ENCODE results near the gene ZNF23.

DNA sequence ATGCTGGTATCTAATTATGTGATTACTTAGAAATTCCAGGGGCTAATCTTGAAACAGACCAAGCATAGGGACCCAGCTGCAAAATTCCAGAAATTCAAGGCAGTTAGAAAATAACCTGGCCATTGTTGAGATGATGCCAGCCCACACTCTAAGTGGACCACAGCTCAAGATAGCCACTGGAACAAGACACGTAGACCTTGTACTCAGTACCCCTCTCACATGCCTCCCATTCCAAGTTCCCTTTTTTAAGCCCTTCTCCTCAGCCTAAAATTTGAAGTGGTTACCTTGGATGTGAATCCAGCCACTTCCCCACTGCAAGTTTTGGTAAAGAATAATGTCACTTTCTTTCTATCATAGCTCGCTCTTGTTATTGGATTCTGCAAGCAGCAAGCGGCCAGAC, 31.2 kb upstream of the ZNF23 start:
- TF ChIP-seq, protein P1, sequence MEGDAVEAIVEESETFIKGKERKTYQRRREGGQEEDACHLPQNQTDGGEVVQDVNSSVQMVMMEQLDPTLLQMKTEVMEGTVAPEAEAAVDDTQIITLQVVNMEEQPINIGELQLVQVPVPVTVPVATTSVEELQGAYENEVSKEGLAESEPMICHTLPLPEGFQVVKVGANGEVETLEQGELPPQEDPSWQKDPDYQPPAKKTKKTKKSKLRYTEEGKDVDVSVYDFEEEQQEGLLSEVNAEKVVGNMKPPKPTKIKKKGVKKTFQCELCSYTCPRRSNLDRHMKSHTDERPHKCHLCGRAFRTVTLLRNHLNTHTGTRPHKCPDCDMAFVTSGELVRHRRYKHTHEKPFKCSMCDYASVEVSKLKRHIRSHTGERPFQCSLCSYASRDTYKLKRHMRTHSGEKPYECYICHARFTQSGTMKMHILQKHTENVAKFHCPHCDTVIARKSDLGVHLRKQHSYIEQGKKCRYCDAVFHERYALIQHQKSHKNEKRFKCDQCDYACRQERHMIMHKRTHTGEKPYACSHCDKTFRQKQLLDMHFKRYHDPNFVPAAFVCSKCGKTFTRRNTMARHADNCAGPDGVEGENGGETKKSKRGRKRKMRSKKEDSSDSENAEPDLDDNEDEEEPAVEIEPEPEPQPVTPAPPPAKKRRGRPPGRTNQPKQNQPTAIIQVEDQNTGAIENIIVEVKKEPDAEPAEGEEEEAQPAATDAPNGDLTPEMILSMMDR (IDR thresholded peaks at IDR 0.05; ENCODE audit: low read depth, low read length) = no peak
- TF ChIP-seq EZH2phosphoT487 (IDR thresholded peaks at IDR 0.05; ENCODE audit: low read depth) = no peak

All from OCI-LY3 (cell line).